Cardiac fibroblast (primary cell): Measurements from ENCODE around the gene LRP1.
A peak's percentile ranks its signal among the peaks of the same experiment; 100 is the strongest.

ENCODE experiments used
- DNase-seq, 2 donors: peaks; one replicate each; pipeline versions ENCODE4 v3.0.0 to v3.0.0-alpha.2; 2010; ENCODE audit warnings: low read depth in 2 of 2
- H3K4me3 ChIP-seq, 2 donors: replicated peaks in 1 of 2; 1 replicate in 1 of 2; 2 replicates in 1 of 2; pipeline ENCODE4 v1.5.1; 2011; ENCODE audit warnings: low read depth in 2 of 2, low read length in 2 of 2, mild to moderate bottlenecking in 2 of 2, moderate library complexity in 1 of 2
- CTCF ChIP-seq: IDR thresholded peaks from one replicate; pipeline ENCODE4 v1.5.1; 2011; ENCODE audit warnings: low read depth, mild to moderate bottlenecking, low read length, inconsistent platforms

Gene LRP1

GRCh38 chr12:57094208-57095160 lies 33.8 kb upstream of the LRP1 start:
- no peak for TF ChIP-seq CTCF
- peak in 1 of 2 donors; percentile 15 for DNase-seq
- H3K4me3 ChIP-seq: no peak overlapping the region

GRCh38 chr12:57095440-57095839 lies 32.8 kb upstream of the LRP1 start:
- H3K4me3 ChIP-seq: no peak overlapping the region
- DNase-seq: no peak
- no peak for TF ChIP-seq CTCF

GRCh38 chr12:57096099-57096572 lies 32.1 kb upstream of the LRP1 start:
- DNase-seq: peak in 1 of 2 donors; percentile 41
- no peak for TF ChIP-seq CTCF
- H3K4me3 ChIP-seq: no peak overlapping the region

- TF ChIP-seq CTCF: no peak
- H3K4me3 ChIP-seq: no peak overlapping the region
- DNase-seq: no peak
These were observed 31.3 kb upstream of the LRP1 start for GRCh38 chr12:57096748-57097553.

- TF ChIP-seq CTCF: no peak
These were observed 30.8 kb upstream of the LRP1 start for GRCh38 chr12:57097554-57097835.

GRCh38 chr12:57098546-57098945 lies 29.7 kb upstream of the LRP1 start:
- DNase-seq: no peak
- TF ChIP-seq CTCF: no peak
- no peak overlapping the region for H3K4me3 ChIP-seq

More at GRCh38 chr12:57097554-57097835, 30.8 kb upstream of the LRP1 start:
- DNase-seq: no peak
- H3K4me3 ChIP-seq: no peak overlapping the region
